HepG2 (cell line): ENCODE measurements around the gene ALB. TPM values are rescaled to one million over a fixed set of nuclear protein-coding genes. Genes with fewer than 3 reads are reported as not detected.

Source experiments
- ATAD3A ChIP-seq: sonication (generic); formaldehyde crosslinking; IDR thresholded peaks from 2 replicates; pipeline ENCODE4 v1.4.0; 2020; ENCODE audit warnings: missing genetic modification reagents
- DNMT1 ChIP-seq: sonication (generic); formaldehyde crosslinking; IDR thresholded peaks from 2 replicates; pipeline ENCODE4 v1.5.1; 2020; ENCODE audit warnings: mild to moderate bottlenecking, missing genetic modification reagents
- KLF12 ChIP-seq: sonication (generic); formaldehyde crosslinking; IDR thresholded peaks from 2 replicates; pipeline ENCODE4 v1.4.0; 2020; ENCODE audit warnings: missing genetic modification reagents, borderline replicate concordance
- LRRFIP1 ChIP-seq: sonication (generic); formaldehyde crosslinking; conservative IDR thresholded peaks from 2 replicates; pipeline ENCODE4 v1.4.0; 2020; ENCODE audit warnings: missing genetic modification reagents
- MYC ChIP-seq: sonication (generic); formaldehyde crosslinking; IDR thresholded peaks from 2 replicates; pipeline ENCODE4 v1.9.0; 2021; ENCODE audit warnings: missing genetic modification reagents, borderline replicate concordance
- NCOR1 ChIP-seq: fragments of 200-600 bp; sonication (generic); IDR thresholded peaks from 2 replicates; pipeline ENCODE4 v1.7.0; 2017; ENCODE audit warnings: antibody characterized with exemption, low read length, borderline replicate concordance
- RBFOX2 ChIP-seq: fragments of 200-400 bp; formaldehyde crosslinking; IDR thresholded peaks from 2 replicates; pipeline ENCODE4 v1.6.1; 2017; ENCODE audit warnings: low read depth, mild to moderate bottlenecking, low read length
- SKIL ChIP-seq: sonication (generic); formaldehyde crosslinking; IDR thresholded peaks from 2 replicates; pipeline ENCODE4 v1.8.0; 2022; ENCODE audit warnings: missing genetic modification reagents, mild to moderate bottlenecking, moderate library complexity, borderline replicate concordance
- TERF1 ChIP-seq: sonication (generic); formaldehyde crosslinking; IDR thresholded peaks from 2 replicates; pipeline ENCODE4 v1.8.0; 2022; ENCODE audit warnings: mild to moderate bottlenecking, missing genetic modification reagents, moderate library complexity
- TGIF2 ChIP-seq: IDR thresholded peaks from 2 replicates; pipeline ENCODE4 v1.6.1; 2016; ENCODE audit warnings: control low read depth, missing compliant biosample characterization
- TOPORS ChIP-seq: sonication (generic); formaldehyde crosslinking; IDR thresholded peaks from 2 replicates; pipeline ENCODE4 v1.8.0; 2023; ENCODE audit warnings: mild to moderate bottlenecking, missing genetic modification reagents
- YEATS4 ChIP-seq: sonication (generic); formaldehyde crosslinking; IDR thresholded peaks from 2 replicates; pipeline ENCODE4 v1.4.0; 2020; ENCODE audit warnings: missing genetic modification reagents, borderline replicate concordance
- ZBTB3 ChIP-seq: sonication (generic); formaldehyde crosslinking; IDR thresholded peaks from 2 replicates; pipeline ENCODE4 v1.4.0; 2020; ENCODE audit warnings: low read depth, mild to moderate bottlenecking, moderate library complexity, missing genetic modification reagents, borderline replicate concordance
- ZFAT ChIP-seq: sonication (generic); formaldehyde crosslinking; conservative IDR thresholded peaks from 2 replicates; pipeline ENCODE4 v1.8.1; 2023; ENCODE audit warnings: missing genetic modification reagents, inconsistent platforms
- ZMYM2 ChIP-seq: sonication (generic); formaldehyde crosslinking; IDR thresholded peaks from 2 replicates; pipeline ENCODE4 v1.8.0; 2022; ENCODE audit warnings: mild to moderate bottlenecking, missing genetic modification reagents
- ZNF326 ChIP-seq: sonication (generic); formaldehyde crosslinking; IDR thresholded peaks from 2 replicates; pipeline ENCODE4 v1.4.0; 2020; ENCODE audit warnings: missing genetic modification reagents, borderline replicate concordance
- ZNF350 ChIP-seq: sonication (generic); formaldehyde crosslinking; IDR thresholded peaks from 2 replicates; pipeline ENCODE4 v1.4.0; 2020; ENCODE audit warnings: mild to moderate bottlenecking, low read depth, missing genetic modification reagents, borderline replicate concordance
- ZNF496 ChIP-seq: sonication (generic); formaldehyde crosslinking; IDR thresholded peaks from 2 replicates; pipeline ENCODE4 v1.8.1; 2023; ENCODE audit warnings: mild to moderate bottlenecking, moderate library complexity, missing genetic modification reagents; ENCODE audit not compliant: insufficient replicate concordance
- ZNF597 ChIP-seq: sonication (generic); formaldehyde crosslinking; IDR thresholded peaks from 2 replicates; pipeline ENCODE4 v1.5.0; 2020; ENCODE audit warnings: missing genetic modification reagents
- ZNF773 ChIP-seq: sonication (generic); formaldehyde crosslinking; IDR thresholded peaks from 2 replicates; pipeline ENCODE4 v1.4.0; 2020; ENCODE audit warnings: missing genetic modification reagents, borderline replicate concordance
- ZNF83 ChIP-seq: sonication (generic); formaldehyde crosslinking; IDR thresholded peaks from 2 replicates; pipeline ENCODE4 v1.4.0; 2020; ENCODE audit warnings: missing genetic modification reagents, mild to moderate bottlenecking, borderline replicate concordance
- ZNF878 ChIP-seq: sonication (generic); formaldehyde crosslinking; IDR thresholded peaks from 2 replicates; pipeline ENCODE4 v1.8.1; 2023; ENCODE audit warnings: mild to moderate bottlenecking, missing genetic modification reagents, moderate library complexity
- ZSCAN20 ChIP-seq: sonication (generic); formaldehyde crosslinking; IDR thresholded peaks from 2 replicates; pipeline ENCODE4 v1.4.0; 2020; ENCODE audit warnings: missing genetic modification reagents, mild to moderate bottlenecking, borderline replicate concordance
- polyA plus RNA-seq, 8 experiments: library from polyadenylated mRNA; depleted of rRNA in 3 of 8; stranded (reverse) in 7 of 8; unstranded in 1 of 8; fragments of >200 nt; fragmentation: Illumina TruSeq in 4 of 8; extraction: Trizol in 4 of 8; gene quantifications; 2 replicates each; pipeline versions ENCODE4 v1.2.1 to v1.2.3, GENCODE V29; 2011 to 2016; ENCODE audit warnings: low read depth in 4 of 8, missing spikeins in 1 of 8, mixed read lengths in 1 of 8; ENCODE audit not compliant: insufficient read depth in 1 of 8
- total RNA-seq, 5 experiments: library from RNA; depleted of rRNA; stranded (reverse); fragments of >200 nt; fragmentation: Illumina TruSeq; extraction: Trizol; gene quantifications; 2 replicates each; pipeline ENCODE4 v1.2.3, GENCODE V29; 2016; ENCODE audit warnings: low read depth in 1 of 5

ALB gene
- total and polyA plus RNA-seq, 2 of the 13 experiments (the other 11 are each of a cell fraction or from before 2014, with no cell fraction given): 22,259 to 22,625 TPM

GRCh38 chr4:73458184-73459047 is 54.3 kb downstream of the ALB start (continued):
- no peak for TF ChIP-seq LRRFIP1
- 0 out of 2 replicates have a peak, but pooled peaks have one; percentile 39 for TF ChIP-seq TGIF2 (CRISPR knock-in tag)
- TF ChIP-seq RBFOX2: no peak
- TF ChIP-seq ZSCAN20 (CRISPR knock-in tag): no peak
- 0 out of 2 replicates have a peak, but pooled peaks have one; percentile 18 for TF ChIP-seq YEATS4 (CRISPR knock-in tag)
- no peak for TF ChIP-seq DNMT1 (CRISPR knock-in tag)
- TF ChIP-seq ZNF597: no peak
- TF ChIP-seq ZMYM2: no peak
- peak; percentile 62; the same call in 1 of the 2 replicates for TF ChIP-seq TOPORS (CRISPR knock-in tag)
- TF ChIP-seq ZNF326 (CRISPR knock-in tag): no peak
- TF ChIP-seq ZNF496 (CRISPR knock-in tag): no peak
- TF ChIP-seq ZNF83: no peak
- no peak for TF ChIP-seq ZBTB3 (CRISPR knock-in tag)
- no peak for TF ChIP-seq ZFAT (CRISPR knock-in tag)
- no peak for TF ChIP-seq ZNF878 (CRISPR knock-in tag)
- no peak for TF ChIP-seq MYC (CRISPR knock-in tag)
- TF ChIP-seq TERF1 (CRISPR knock-in tag): no peak
- no peak for TF ChIP-seq NCOR1
- no peak for TF ChIP-seq SKIL
- TF ChIP-seq ZNF350 (CRISPR knock-in tag): no peak
- TF ChIP-seq KLF12 (CRISPR knock-in tag): no peak
- TF ChIP-seq ATAD3A (CRISPR knock-in tag): no peak
- TF ChIP-seq ZNF773 (CRISPR knock-in tag): no peak
